Left renal pelvis (tissue), 4 donors: Measurements from ENCODE around the gene AMZ2. TPM values are rescaled to one million over a fixed set of nuclear protein-coding genes. Genes with fewer than 3 reads are reported as not detected.
"Not testable (repeated sequence)": the region's sequence is repeated elsewhere in the genome, so short reads cannot be mapped to it uniquely, and the experiment has no call there.

Experiments used
- DNase-seq, 4 donors: peaks; one replicate each; pipeline ENCODE4 v3.0.0-alpha.2; 2013; ENCODE audit warnings: low read depth in 4 of 4, low spot score in 3 of 4
- polyA plus RNA-seq, 4 donors: library from polyadenylated mRNA; unstranded; fragments of 120-200 nt; gene quantifications; one replicate each; pipeline ENCODE4 v1.2.1, GENCODE V29; 2013; ENCODE audit not compliant: insufficient read length in 4 of 4

AMZ2 gene
- polyA plus RNA-seq, 4 donors = 73.8 to 102 (median 80.9) TPM

DNA sequence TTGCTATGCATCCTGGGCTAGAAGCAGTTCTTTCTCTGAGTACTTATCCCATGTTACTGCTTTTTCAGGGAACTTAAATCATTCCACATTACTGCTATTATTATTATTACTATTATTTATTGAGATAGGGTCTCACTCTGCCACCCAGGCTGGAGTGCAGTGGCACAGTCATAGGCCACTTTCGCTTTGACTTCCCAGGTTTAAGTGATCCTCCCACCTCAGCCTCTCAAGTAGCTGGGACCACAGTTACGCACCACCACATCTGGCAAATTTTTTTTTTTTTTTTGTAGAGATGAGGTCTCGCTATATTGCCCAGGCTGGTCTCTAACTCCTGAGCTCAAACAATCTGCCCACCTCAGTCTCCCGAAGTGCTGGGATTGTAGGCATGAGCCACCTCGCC, 28.4 kb upstream of the AMZ2 start:
- not testable (repeated sequence) for DNase-seq

DNA sequence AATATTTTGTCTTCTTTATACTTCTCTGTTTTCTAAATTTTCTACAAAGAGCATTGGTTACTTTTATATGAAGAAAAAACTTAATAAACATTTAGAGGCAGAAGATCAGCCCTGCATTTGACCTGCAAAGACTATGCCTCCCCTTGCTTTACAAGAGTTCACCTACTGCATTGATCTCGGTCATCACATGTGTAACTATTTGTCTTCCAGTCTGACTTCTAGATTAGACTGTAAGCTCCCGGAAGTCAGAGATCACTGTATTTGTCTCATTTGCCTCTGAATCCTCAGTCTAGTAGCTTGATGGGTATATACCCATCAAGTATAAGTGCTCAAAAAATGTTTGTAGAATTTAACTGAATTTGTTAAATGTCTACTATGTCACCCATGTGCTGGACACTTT, 27.7 kb upstream of the AMZ2 start:
- not testable (repeated sequence) for DNase-seq

DNA sequence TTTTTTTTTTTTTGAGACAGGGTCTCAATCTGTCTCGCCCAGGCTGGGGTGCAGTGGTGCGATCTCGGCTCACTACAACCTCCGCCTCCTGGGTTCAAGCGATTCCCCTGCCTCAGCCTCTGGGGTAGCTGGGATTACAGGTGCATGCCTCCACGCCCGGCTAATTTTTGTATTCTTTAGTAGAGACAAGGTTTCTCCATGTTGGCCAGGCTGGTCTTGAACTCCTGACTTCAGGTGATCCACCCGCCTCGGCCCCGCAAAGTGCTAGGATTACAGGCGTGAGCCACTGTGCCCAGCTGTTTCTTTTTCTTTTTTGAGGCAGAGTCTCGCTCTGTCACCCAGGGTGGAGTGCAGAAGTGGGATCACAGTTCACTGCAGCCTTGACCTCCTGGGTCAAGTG, 27.1 kb upstream of the AMZ2 start:
- not testable (repeated sequence) for DNase-seq

DNA sequence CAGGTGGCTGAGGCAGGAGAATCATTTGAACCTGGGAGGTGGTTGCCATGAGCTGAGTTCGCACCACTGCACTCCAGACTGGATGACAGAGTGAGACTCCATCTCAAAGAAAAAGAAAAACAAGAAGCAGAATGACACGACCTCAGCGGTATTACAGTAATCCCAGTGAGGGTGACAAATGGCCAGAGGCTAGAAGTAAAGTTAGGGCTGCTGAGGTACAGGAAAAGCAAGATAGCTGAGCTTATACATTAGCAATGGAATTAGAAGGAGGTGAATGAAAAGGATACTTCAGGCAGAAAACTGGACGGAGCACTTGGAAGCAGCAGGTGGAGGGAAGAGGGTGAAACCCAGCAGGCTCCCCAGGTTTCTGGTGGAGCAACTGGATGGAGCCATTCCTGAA, 26.1 kb upstream of the AMZ2 start:
- DNase-seq = no peak

DNA sequence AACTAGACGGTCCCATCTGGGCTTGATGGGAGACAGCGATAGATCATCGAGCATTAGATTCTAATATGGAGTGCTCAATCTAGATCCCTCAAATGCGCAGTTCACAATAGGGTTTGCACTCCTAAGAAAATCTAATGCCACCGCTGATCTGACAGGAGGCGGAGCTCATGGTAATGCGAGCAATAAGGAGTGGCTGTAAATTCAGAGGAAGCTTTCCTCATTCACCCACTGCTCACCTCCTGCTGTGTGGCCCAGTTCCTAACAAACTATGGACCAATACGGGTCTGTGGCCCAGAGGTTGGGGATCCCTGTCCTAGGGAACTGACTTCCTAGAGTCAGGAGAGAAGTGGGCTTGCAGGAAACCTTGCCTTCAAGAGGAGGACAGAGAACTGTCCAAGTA, 25.2 kb upstream of the AMZ2 start:
- DNase-seq = no peak

DNA sequence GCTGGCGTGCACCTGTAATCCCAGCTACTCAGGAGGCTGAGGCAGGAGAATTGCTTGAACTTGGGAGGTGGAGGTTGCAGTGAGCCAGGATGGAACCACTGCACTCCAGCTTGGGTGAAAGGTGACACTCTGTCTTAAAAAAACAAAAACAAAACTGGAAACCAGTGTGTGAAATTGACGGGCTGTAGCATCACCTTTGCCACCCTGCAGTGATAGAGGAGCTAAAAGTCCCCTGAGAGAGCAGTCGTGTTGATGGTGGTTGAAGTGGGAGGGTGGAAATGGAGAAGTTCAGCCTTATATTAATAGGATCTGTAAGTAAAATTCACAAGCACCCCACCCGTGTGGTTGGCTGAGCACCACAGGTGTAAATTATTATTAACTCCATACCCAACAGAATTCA, 22.8 kb upstream of the AMZ2 start:
- DNase-seq = not testable (repeated sequence)

DNA sequence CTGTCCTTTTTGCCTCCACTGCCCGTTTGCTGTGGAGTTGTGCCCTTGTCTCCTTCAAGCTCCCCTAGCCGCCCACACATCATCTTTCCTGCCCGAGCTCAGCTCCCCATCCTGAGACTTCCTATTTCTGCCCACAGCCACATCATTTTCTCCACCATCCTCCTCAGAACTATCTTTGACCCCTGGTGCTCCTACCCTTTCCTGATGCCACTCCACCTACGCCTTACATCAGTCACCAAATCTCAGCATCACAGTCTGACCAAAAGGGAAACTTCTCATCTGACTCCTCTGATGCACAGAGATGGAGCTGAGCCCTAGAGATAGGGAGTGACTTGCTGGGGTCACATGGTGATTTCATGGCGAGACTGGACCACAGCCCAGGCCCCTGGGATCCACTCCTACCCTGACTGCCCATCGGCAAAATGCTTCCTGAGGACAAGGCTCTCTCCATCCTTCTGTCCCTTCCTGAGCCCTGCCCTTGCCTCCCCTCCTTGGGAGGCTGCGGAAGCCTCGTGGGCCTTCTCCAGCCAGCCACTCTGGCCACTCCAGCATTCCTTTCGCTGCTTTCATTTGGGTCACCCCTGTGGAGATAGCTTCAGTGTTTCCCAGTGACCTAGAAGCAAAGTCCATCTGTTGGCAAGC, 19.7 kb upstream of the AMZ2 start:
- not testable (repeated sequence) for DNase-seq

- no peak for DNase-seq
These were observed 18.8 kb upstream of the AMZ2 start for GRCh38 chr17:68228817-68229570.

- no peak for DNase-seq
These were observed 18.2 kb upstream of the AMZ2 start for GRCh38 chr17:68229619-68230018.

- not testable (repeated sequence) for DNase-seq
These were observed 16.7 kb upstream of the AMZ2 start for GRCh38 chr17:68231131-68231530.

DNA sequence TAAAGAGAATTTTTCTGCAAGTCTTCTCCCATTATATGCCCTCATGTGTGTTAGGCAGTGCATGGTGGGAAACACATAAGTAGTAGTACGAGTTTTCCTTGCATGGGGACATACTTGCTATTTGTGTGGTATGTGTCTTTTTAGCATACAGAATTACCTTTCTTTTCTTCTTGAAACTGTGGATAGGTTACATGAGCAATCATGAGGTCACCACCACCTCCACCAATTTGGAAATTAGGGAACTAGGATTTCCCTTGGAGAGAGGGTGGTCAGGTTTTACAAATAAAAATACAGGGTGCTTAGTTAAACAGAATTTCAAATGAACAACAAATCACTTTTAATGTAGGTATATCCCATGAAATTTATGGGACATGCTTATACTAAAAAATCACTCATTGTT, 16.3 kb upstream of the AMZ2 start:
- no peak for DNase-seq

DNA sequence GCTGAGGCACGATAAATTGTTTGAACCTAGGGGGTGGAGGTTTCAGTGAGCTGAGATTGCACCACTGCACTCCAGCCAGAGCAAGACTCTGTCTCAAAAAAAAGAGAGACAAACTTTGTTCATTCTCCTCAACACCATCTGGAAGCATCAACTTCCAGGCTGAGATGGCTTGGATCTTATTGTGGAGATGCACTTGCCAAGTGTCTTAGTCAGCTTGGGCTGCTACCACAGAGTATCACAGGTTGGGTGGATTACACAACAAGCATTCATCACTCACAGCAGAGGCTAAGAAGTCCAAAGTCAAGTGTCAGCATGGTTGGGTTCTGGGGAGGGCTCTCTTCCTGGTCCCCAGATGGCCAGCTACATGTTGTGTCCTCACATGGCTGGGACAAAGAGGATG, 15.1 kb upstream of the AMZ2 start:
- DNase-seq = not testable (repeated sequence)

- not testable (repeated sequence) for DNase-seq
These were observed 13.0 kb upstream of the AMZ2 start for GRCh38 chr17:68234726-68235335.

GRCh38 chr17:68235336-68235791, 12.5 kb upstream of the AMZ2 start:
- DNase-seq = not testable (repeated sequence)

- DNase-seq = not testable (repeated sequence)
These were observed 10.3 kb upstream of the AMZ2 start for GRCh38 chr17:68237369-68238163.

DNA sequence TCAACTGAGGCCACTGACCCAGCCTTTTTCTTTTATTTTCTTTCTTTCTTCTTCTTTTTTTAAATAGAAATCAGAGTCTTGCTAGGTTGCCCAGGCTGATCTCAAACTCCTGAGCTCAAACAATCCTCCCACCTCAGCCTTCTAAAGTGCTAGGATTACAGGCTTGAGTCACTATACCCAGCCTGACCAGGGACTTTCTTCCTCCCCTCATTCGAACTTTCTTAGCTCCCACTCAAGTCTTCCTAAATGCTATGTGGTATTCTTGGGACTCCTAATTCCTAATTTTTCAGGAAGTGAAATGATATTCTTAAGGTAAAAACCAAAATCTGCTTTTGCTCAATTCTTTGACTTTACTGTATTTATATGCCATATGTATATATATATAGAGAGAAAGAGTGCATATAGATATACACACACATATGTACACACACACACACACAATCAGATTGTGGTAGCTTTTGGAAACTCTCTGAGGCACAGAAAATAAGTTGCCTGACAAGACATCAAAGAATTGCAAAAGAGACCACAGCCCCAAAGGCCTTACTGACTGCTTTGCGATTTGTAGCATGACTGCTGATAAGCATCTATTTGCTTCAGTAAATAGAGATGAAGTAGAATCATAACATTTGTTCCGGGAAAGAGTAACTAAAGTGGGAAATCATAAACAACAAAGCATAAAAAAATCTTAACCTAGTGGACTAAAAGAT, 9.5 kb upstream of the AMZ2 start:
- no peak for DNase-seq

DNA sequence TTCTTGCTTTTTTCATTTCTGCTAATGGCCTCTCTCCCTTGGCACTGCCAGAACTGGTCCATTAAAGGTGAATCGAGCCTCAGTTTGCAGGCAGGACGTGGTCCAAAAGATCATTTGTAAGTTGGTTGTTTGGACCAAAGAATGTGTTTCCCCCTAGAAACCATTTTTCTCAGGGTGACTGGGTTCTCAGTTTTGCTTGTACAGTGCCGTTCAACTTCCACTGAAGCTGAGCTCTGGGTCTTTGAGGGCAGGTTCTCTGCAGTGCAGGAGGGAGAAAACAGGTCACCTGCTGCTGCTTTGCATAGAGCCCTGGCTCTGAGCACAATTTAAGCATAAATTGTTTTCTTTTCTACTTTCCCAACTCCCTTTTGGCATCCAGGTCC, 9.0 kb upstream of the AMZ2 start:
- DNase-seq = no peak

DNA sequence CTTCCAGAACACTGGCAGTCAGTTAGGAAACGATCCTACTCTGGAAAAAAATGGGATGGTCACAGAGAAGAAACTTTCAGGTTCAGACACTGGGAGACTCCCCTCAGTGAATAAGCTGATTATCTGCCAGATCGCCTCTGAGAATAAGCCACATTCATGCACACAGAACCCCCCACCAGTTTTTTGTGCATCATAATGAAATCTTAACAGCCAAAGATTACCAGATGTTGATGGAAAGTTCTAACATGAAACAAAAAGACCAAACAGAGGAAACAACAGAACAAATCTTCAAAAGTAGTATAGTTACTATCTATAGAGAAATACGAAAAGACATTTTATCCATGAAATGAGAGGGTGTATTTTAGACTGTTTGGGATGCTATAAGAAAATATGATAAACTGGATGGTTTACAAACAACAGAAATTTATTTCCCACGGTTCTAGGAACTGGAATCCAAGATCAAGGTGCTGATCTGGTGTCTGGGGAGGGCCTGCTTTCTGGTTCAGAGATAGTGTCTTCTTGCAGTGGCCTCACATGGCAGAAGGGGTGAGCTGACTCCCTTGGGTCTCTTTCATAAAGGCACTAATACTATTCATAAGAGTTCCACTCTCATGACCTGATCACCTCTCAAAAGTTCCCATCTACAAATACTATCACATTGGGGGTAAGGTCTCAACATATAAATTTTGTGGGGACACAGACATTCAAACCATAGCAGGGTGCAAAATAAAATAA, 8.0 kb upstream of the AMZ2 start:
- DNase-seq = no peak

- no peak for DNase-seq
These were observed 1.4 kb upstream of the AMZ2 start for GRCh38 chr17:68246271-68247028.
